ENCODE measurements around the gene SATB2. TPM values are rescaled to one million over a fixed set of nuclear protein-coding genes. Genes with fewer than 3 reads are reported as not detected.

SATB2 gene
- polyA plus RNA-seq, 1 donor from 2014 or later = 0.21 TPM

GRCh38 chr2:199469514-199470360 is 12.0 kb upstream of the SATB2 start:
- H3K9me3 ChIP-seq (ENCODE audit: low read length) = no peaks in the 10 kb centered on the region
- no peak overlapping the region for H3K4me3 ChIP-seq (ENCODE audit: low read length)
- no peak overlapping the region for H3K4me2 ChIP-seq (ENCODE audit: low read length)
- H3K9ac ChIP-seq (ENCODE audit: low read length) = no peak overlapping the region
- no peaks in the 10 kb centered on the region for H3K9me2 ChIP-seq (ENCODE audit: insufficient read depth, low read length)
- H3K79me2 ChIP-seq (replicated peaks; ENCODE audit: insufficient read depth, low read length) = no peaks in the 10 kb centered on the region
- H3F3A ChIP-seq (ENCODE audit: insufficient read depth, low read length, poor library complexity, severe bottlenecking) = no peaks in the 10 kb centered on the region
- no peak overlapping the region for H3K27ac ChIP-seq (ENCODE audit: low read length)
- H3K27me3 ChIP-seq (ENCODE audit: insufficient read depth, low read depth, low read length) = peaks cover 98% of the 10 kb centered on the region
- H3K36me3 ChIP-seq (ENCODE audit: insufficient read depth, low read length) = no peaks in the 10 kb centered on the region
- no peaks in the 10 kb centered on the region for H4K20me1 ChIP-seq (ENCODE audit: insufficient read depth)
- TF ChIP-seq EP300 (conservative IDR thresholded peaks at IDR 0.05; ENCODE audit: poor library complexity, severe bottlenecking) (no peak), EZH2 (IDR thresholded peaks at IDR 0.05; ENCODE audit: borderline replicate concordance, insufficient read depth, low read length, poor library complexity, severe bottlenecking) (peak; percentile 75)
- H2AFZ ChIP-seq (ENCODE audit: low read depth, low read length) = no peak overlapping the region

GRCh38 chr2:199468561-199469513 is 11.1 kb upstream of the SATB2 start:
- Histone ChIP-seq H3K9me2 (ENCODE audit: insufficient read depth, low read length) (no peaks in the 10 kb centered on the region), H4K20me1 (ENCODE audit: insufficient read depth) (no peaks in the 10 kb centered on the region), H3F3A (ENCODE audit: insufficient read depth, low read length, poor library complexity, severe bottlenecking) (no peaks in the 10 kb centered on the region), H3K27me3 (ENCODE audit: insufficient read depth, low read depth, low read length) (peaks cover 98% of the 10 kb centered on the region), H3K9ac (ENCODE audit: low read length) (no peak overlapping the region), H3K9me3 (ENCODE audit: low read length) (no peaks in the 10 kb centered on the region), H3K27ac (ENCODE audit: low read length) (no peak overlapping the region), H3K36me3 (ENCODE audit: insufficient read depth, low read length) (no peaks in the 10 kb centered on the region), H3K4me2 (ENCODE audit: low read length) (no peak overlapping the region), H3K4me3 (ENCODE audit: low read length) (peak overlapping the region; percentile 30), H3K79me2 (replicated peaks; ENCODE audit: insufficient read depth, low read length) (no peaks in the 10 kb centered on the region), H2AFZ (ENCODE audit: low read depth, low read length) (no peak overlapping the region)
- peak; percentile 28 for TF ChIP-seq EZH2 (IDR thresholded peaks at IDR 0.05; ENCODE audit: borderline replicate concordance, insufficient read depth, low read length, poor library complexity, severe bottlenecking)
- no peak for TF ChIP-seq MXI1 (conservative IDR thresholded peaks at IDR 0.05; ENCODE audit: poor library complexity, severe bottlenecking)

- no peaks in the 10 kb centered on the region for H3F3A ChIP-seq (ENCODE audit: insufficient read depth, low read length, poor library complexity, severe bottlenecking)
- no peaks in the 10 kb centered on the region for H4K20me1 ChIP-seq (ENCODE audit: insufficient read depth)
- no peak overlapping the region for H3K4me2 ChIP-seq (ENCODE audit: low read length)
- H3K4me3 ChIP-seq (ENCODE audit: low read length) = no peak overlapping the region
- H3K27me3 ChIP-seq (ENCODE audit: insufficient read depth, low read depth, low read length) = peaks cover 100% of the 10 kb centered on the region
- no peak overlapping the region for H3K27ac ChIP-seq (ENCODE audit: low read length)
- H3K9ac ChIP-seq (ENCODE audit: low read length) = no peak overlapping the region
- no peaks in the 10 kb centered on the region for H3K36me3 ChIP-seq (ENCODE audit: insufficient read depth, low read length)
- TF ChIP-seq CTCF (IDR thresholded peaks at IDR 0.05; ENCODE audit: poor library complexity, severe bottlenecking) = no peak
- no peak for TF ChIP-seq REST (IDR thresholded peaks at IDR 0.05; ENCODE audit: borderline replicate concordance)
- TF ChIP-seq RAD21 (conservative IDR thresholded peaks at IDR 0.05) = no peak
- TF ChIP-seq POLR2AphosphoS5 (IDR thresholded peaks at IDR 0.05) = no peak
- TF ChIP-seq TAF1 (IDR thresholded peaks at IDR 0.05; ENCODE audit: low read depth) = no peak
- no peak for TF ChIP-seq EP300 (conservative IDR thresholded peaks at IDR 0.05; ENCODE audit: poor library complexity, severe bottlenecking)
- TF ChIP-seq SMC3 (conservative IDR thresholded peaks at IDR 0.05; ENCODE audit: poor library complexity) = no peak
- no peak for TF ChIP-seq MXI1 (conservative IDR thresholded peaks at IDR 0.05; ENCODE audit: poor library complexity, severe bottlenecking)
- no peak for TF ChIP-seq EZH2 (IDR thresholded peaks at IDR 0.05; ENCODE audit: borderline replicate concordance, insufficient read depth, low read length, poor library complexity, severe bottlenecking)
- H3K9me3 ChIP-seq (ENCODE audit: low read length) = no peaks in the 10 kb centered on the region
- no peak overlapping the region for H2AFZ ChIP-seq (ENCODE audit: low read depth, low read length)
- no peaks in the 10 kb centered on the region for H3K79me2 ChIP-seq (replicated peaks; ENCODE audit: insufficient read depth, low read length)
- H3K9me2 ChIP-seq (ENCODE audit: insufficient read depth, low read length) = no peaks in the 10 kb centered on the region
Measured at GRCh38 chr2:199467066-199467822, 9.5 kb upstream of the SATB2 start.
